Heart left ventricle (tissue), 13 donors: Measurements from ENCODE around the gene ARHGEF40.

ENCODE experiments used
- POLR2A ChIP-seq, 2 donors: fragments of 450-650 bp; IDR thresholded peaks; one replicate each; pipeline ENCODE4 v1.6.1; 2017; ENCODE audit warnings: antibody characterized with exemption in 2 of 2, mild to moderate bottlenecking in 2 of 2, moderate library complexity in 2 of 2
- TF ChIP-seq, protein P1 (sequence below), 12 donors: fragments of 200-600 bp; sonication (generic) in 4 of 12; IDR thresholded peaks; one replicate each; pipeline versions ENCODE4 v1.5.0 to v1.8.0; 2018 to 2022; ENCODE audit warnings: antibody characterized with exemption in 12 of 12, mild to moderate bottlenecking in 5 of 12
- donor health status: ischemic (EF 13 %, LVEDD 7.1; RV severe dilation, severe dysfunction).
- donor health status: DM: no; HTN: yes; CAD: no.
- donor health status: DM: no; HTN: no; CAD: no.
- donor health status: ischemic (EF 25% LVEDD 6.9; RV normal size, moderate dysfunction).
- donor health status: ischemic (EF 25% LVEDD 5.7; RV mildly dilated, moderate dysfunction).
- donor health status: ischemic (EF 35%, LVEDD 5.7; RV mildly dilated, moderate dysfunction).
- donor health status: nonischemic (EF 11% LVEDD 7.7; RV severe dilation, severe dysfunction).
- donor health status: DM: yes; HTN: yes; CAD: no.
- donor health status: PGD.
- donor health status: ischemic (EF 29% LVEDD 5.4; RV normal size, mild dysfunction).
- donor health status: nonischemic (EF 23%, LVEDD 6.1; RV moderate dilation, normal function).

DNA sequence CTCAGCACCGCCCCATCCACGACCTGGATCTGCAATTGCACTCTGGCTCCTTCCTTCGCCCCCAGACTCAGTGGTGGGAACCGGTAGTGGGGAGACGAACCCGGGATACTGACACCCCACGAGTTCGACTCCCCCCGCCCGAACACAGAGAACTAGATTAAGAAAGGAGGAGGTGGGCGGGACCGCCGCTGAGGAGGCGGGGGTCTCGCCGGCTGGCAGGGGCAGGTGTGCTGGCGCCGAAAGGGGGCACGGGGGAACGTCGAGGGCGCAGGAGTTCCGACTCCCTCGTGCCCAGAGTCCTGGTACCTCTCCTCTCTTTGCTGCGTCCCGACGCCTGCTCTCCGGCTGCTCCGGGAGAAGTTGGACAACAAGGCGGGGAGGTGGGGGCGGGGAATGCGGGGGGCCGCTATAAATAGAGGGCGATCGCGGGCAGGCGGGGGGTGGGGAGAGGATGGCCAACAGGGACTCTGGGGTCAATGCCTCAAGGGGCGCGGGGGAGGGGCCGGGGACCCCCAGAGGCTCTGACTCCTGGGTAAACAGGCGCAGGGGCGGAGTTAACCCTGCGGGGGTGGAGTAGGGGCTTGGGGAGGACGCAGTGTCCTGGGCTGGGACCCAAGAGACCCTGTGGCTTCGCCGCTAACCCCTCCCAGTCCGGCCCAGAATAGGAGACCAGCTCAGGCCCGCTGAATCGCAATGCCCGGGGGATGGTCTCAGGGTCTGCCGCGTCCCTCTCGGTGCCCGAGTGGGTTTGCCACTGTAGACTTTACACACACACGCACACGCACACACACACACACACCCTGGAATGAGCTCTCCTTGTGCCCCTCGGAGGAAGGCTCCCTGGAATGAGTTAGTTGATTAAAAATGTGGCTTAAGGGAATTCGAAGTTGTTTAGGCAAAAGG, 44.5 kb upstream of the ARHGEF40 start:
- TF ChIP-seq, protein P1, sequence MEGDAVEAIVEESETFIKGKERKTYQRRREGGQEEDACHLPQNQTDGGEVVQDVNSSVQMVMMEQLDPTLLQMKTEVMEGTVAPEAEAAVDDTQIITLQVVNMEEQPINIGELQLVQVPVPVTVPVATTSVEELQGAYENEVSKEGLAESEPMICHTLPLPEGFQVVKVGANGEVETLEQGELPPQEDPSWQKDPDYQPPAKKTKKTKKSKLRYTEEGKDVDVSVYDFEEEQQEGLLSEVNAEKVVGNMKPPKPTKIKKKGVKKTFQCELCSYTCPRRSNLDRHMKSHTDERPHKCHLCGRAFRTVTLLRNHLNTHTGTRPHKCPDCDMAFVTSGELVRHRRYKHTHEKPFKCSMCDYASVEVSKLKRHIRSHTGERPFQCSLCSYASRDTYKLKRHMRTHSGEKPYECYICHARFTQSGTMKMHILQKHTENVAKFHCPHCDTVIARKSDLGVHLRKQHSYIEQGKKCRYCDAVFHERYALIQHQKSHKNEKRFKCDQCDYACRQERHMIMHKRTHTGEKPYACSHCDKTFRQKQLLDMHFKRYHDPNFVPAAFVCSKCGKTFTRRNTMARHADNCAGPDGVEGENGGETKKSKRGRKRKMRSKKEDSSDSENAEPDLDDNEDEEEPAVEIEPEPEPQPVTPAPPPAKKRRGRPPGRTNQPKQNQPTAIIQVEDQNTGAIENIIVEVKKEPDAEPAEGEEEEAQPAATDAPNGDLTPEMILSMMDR (IDR thresholded peaks at IDR 0.05) = no peak
- TF ChIP-seq POLR2A (IDR thresholded peaks at IDR 0.05) = no peak
